Activated T-helper 9 cell treated with anti-CD3 and anti-CD28 coated beads, Interleukin-2, amount 50 U/mL, for 16 hours (primary cell): ENCODE results near the gene CSPG5.

Experiments used
- DNase-seq: peaks from one replicate; pipeline ENCODE4 v3.0.0-alpha.2; 2020; ENCODE audit warnings: low read depth

The CSPG5 gene

DNA sequence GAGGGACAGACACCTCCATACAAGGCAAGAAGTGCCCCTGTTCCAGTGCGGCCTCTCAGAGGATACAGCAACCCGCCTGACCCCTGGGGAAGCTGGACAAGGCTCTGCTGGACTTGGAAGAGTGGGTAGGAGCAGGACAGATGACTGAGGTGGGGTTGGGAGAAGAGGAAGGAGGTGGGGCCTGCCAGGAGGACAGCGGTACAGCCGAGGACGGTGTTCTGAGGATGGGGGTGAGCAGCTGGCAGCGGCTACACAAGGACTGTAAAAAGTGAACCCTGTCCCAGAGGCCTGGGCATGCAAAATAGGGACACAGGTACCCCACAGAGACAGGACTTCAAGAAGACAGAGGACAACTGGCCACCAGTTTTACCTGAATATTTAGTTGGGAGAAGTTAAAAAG lies 41.7 kb downstream of the CSPG5 start:
- DNase-seq = no peak

DNA sequence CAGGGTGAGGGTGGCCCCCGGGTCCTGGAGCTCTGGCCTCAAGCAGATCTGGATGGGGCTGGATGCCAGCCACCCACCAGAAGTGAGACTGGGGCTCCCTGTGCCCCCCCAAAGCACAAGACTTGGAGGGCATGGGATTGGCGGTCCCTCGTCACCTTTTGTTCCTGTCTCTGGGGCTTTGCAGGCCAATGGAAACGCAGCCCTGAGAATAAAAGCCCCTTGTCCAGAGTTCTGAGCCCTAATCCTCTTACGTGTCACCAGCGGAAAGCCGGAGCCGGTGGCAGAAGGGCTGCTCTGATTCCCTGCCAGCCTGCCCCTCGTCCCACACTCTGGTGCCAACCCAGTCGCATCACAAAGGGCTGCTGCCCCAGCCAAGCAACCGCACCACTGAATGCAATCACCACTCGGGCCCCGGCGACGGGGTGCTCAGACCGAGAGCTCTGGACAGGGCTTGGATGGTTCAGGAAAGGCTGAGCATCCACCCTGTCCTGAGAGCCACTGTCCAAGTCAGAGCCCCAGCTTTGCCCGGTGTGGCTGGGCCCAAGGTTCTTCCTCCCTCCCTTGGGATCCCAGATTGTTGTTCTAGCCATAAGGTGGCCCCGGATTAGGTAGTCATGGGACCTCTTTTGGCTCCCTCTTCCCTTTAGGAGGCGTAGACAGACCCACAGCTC lies 42.3 kb downstream of the CSPG5 start:
- DNase-seq = no peak

DNA sequence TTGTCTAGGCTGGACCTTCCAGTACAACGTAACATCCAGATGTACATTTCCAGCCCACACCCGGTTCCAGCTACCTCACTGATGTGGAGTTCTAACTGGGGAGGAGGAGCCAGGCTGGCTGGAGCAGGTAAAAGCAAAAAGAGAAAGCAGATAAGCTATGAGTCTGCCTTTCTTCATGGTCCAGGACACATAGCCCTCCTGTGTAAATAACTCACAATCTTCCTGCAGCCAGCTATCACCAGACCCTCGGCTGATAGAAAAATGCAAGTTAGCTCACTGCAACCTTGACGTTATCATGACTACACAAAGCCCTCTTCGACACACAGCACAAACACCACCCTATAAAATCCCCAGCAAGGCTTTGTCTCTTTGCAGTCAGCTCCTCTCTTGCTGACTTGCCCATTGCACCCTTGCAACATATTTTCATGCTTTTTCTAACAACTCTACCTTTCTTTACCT lies 44.6 kb downstream of the CSPG5 start:
- no peak for DNase-seq

DNA sequence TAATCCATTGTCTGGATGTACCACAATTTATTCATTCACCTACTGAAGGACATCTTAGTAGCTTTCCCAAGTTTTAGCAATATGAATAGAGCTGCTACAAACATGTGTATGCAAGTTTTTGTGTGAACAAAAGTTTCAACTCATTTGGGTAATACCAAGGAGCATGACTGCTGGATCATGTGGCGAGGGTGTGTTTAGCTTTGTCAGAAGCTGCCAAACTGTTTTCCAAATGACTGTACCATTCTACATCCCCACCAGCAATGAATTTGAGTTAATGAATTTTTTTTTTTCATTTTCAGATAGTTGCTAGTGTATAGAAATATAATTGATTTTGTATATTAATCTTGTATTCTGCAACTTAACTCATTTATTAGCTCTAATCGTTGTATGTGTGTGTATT lies 45.2 kb downstream of the CSPG5 start:
- no peak for DNase-seq

DNA sequence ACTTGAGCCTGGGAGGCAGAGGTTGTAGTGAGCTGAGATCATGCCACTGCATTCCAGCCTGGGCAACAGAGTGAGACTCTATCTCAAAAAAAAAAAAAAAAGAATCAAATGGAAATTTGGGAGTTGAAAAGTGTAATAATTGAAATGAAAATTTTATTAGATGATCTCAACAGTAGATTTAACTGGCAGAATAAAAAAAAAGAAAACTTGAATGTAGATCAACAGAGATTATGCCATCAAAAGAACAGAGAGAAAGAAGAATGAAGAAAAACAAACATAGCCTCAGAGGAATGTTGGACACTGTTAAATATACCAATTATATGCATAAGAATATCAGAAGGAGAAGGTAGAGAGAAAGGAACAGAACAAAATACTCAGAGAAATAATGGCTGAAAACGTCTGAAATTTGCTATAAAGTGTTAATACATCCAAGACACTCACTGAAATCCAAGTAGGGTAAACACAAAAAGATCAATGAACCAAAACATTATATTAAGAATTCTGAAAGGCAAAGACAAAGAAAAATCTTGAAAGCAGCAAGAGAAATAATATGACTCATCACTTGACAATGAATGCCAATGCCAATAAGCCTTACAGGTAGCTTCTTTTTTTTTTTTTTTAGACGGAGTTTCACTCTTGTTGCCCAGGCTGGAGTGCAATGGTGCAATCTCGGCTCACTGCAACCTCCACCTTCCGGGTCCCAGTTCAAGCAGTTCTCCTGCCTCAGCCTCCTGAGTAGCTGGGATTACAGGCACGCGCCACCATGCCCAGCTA lies 50.5 kb downstream of the CSPG5 start:
- no peak for DNase-seq

DNA sequence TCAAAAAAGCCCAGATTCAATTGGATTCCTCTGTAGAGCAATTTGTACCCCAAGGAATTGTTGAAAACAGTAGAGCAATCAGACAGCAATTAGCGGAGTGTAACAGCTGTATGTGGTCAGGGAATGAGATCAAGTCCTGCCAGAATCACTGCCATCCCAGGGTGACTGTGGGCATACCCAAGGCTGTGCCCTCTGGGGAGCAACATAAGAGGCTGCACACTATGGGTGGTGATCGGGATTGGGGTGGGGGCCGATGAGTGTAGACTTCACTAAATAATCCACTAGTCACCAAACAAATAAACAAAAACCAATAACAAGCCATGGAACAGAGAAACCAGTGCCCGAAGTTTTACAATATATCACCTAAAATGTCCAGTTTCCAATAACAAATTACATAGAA lies 53.0 kb downstream of the CSPG5 start:
- DNase-seq = no peak

DNA sequence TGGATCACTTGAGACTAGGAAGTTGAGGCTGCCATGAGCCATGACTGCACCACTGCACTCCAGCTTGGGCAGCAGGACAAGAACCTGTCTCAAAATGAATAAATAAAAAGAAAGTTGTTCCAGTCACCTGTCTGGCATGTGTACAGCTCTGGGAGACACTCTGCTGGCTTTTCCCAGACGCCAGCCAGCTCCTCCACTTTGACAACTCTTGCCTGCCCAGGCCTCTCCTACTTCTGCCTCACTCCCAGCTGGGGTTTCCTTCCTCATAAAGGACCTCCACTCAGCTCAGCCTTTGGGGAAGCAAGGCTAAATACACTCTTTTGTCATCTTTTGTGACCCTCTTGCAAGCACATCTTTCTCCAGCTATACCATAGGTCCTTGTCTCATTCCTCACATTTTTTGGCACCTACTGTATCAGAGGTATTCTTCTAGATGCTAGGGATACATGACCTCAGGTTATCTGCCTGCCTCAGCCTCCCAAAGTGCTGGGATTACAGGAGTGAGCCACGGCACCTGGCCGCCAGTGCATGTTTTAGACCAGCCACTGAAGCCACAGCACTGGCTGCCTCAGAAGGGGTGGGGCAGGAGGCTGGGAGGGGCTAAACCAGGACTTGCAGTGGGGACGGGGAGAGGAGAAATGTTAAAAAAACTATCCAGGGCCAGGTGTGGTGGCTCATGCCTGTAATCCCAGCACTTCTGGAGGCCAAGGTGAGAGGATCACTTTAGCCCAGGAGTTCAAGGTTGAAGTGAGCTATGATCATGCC lies 55.2 kb downstream of the CSPG5 start:
- no peak for DNase-seq

DNA sequence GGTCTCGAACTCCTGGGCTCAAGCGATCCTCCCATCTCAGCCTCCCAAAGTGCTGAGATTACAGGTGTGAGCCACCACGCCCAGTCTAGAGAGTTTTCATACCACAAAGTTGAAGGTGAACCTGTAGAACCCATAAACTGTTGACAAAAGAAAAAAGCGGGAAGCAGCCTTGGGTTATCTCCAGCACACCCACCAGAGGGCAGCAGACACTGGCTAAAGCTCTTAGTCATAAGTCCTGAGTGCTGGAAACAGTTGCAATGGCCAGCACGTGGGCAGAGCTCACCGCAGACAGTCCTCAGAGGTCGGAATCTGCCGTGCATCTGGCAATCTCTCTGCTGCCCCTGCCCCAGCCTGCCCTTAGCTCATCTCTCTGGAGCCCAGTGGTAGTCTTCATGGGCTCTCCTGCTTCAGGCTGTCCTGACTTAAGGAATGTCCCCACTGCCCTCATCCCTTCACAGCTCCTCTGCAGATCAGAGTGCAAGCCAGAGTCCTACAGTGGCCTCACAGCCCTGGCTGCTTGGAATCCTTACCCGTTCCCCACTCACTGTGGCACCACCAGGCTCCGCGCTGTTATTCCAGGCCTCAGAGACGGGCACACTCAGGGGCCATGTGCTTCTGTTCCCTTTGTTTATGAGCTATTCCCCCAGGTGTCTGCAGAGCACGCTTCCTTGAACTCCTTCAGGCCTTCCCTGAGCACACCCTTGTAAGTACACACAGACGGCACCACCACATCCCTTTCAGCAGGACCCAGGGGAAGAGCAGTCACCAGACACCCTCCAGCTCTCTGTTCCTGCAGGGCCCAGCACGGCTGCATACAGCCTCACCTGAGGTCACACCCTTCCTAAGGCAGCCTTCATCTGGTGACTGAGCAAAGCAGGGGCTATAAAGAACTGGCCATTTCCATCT lies 56.3 kb downstream of the CSPG5 start:
- DNase-seq = peak; percentile 54

DNA sequence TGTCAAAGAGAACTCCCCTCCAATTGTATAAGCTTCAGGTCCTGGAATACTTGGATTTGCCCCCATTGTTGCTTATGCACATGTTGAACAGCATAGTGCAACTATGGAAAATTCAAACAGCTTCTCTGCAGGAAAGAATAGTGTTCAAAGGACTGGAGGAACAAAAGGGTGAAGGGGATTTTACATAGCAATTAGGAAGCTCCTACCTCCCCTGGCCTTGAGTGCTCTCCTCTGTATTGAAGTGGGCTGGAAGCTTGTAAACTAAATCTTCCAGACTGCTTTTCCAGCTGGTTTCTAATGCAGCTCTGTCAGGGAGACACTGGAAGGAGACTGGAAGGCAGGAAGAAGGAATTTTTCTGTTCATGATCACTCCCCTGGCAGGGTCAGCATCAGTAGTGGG lies 57.9 kb downstream of the CSPG5 start:
- DNase-seq = no peak

DNA sequence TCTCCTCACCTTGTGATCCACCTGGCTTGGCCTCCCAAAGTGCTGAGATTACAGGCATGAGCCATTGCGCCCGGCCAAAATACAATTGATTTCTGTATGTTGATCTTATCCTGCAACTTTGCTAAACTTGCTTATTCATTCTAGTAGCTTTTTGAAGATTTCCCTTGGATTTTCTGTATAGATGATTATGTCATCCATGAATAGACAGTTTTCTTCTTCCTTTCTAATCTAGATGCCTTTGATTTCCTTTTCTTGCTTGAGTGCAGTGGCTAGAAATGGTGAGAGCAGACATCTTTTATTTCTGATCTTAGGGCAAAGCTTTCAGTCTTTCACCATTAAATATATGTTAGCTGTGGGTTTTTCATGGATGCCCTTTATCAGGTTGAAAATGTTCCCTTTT lies 60.7 kb downstream of the CSPG5 start:
- DNase-seq = no peak

DNA sequence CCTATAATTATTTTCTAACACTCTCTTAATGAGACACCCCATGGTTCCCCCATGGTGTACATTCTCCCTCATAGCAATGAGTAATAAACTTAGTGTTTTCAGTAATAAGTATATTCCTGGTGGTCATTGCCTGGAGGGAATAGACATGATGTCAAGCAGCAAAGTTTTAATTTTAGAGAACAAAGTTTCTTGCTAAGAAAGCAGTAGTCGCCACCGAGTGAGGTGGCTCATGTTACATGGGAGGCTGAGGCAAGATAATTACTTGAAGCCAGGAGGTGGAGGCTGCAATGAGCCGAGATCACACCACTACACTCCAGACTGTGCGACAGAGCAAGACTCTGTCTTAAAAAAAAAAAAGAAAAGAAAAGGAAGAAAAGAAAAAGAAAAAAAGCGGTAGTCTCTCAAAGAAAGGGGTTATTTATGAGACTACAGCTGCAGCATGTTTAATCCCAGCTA lies 62.8 kb downstream of the CSPG5 start:
- no peak for DNase-seq

DNA sequence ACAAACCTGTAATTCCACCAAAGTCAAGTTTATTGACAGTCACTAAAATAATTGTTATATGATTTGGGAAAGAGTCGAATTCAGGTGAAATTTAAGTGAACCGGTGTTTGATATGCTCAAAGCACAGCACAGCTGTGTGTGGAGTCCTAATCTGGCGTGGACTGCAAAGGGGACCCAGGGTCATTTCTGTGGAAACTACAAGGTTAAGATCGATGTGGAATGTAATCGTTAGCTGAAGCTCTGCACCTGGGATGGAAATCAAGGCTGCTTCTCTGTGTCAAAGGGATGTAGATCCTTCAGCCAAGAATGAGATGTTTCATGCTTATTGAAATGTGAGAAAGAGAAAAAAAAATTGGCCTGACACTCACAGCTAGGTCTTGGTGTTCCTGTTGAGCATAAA lies 63.6 kb downstream of the CSPG5 start:
- no peak for DNase-seq

DNA sequence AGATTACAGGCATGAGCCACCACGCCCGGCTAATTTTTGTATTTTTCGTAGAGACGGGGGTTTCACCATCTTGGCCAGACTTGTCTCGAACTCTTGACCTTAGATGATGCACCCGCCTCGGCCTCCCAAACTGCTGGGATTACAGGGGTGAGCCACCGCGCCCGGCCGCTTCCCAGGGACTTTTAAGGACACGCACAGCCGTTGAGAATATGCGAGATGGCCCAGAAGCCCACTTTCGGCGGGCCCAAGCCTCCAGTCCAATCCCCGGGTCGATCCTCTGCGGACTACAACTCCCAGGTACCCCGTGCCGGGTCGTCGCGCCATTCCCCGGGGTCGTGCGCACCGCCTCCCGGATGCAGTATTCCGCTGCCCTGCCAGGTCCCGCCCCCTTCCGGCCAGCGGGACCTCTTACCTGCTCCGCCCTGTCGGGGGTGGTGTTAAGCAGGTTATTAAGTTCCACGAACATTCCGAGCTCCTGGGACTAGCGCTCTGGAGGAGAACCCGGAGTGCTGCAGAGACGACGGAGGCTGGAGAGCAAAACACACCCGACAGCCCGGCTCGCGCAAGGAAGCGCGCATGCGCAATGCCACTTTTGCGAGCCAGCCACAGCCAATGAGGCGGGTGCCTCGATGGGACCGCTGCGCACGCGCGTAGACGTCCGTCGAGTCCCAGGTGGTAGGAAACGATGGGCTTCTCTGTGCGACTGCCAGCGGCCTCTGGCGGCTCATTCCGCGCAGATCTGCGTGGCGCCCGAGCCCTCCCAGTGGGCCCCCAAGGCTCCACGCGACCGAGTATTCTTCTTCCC lies 65.3 kb downstream of the CSPG5 start, which contains the start of gene ELP6:
Gene ELP6 (minus strand): TSS at position 588 of the 805 bp plus-strand sequence. CDS start 122 bp downstream, at position 466.
- peak; percentile 95 for DNase-seq

DNA sequence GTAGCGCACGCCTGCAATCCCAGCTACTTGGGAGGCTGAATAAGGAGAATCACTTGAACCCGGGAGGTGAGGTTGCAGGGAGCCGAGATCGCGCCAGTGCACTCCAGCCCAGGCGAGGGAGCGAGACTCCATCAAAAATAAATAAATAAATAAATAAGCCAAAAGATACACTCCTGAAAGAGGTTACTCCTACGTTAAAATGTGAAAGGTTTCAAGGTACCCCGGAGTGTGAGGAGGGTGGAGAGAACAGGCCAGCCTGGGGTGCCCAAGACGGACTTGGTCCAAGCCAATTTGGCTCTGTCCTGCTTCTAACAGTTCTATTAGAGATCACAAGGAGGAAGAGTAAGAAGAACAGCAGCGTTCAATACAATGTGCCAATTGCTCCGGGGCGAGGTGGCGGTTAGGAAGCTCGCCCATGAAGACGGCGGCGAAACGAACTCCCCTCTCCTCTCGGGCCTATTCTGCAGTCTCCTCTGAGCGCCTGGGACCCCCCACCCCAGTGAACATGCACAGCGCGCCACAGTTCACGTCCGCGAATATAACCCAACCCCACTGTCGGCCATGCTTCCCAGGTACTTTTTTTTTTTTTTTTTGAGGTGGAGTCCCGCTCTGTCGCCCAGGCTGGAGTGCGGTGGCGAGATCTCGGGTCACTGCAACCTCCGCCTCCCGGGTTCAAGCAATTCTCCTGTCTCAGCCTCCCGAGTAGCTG lies 66.1 kb downstream of the CSPG5 start:
- no peak for DNase-seq
